Measurements from ENCODE around the gene C12orf56. TPM values are rescaled to one million over a fixed set of nuclear protein-coding genes. Genes with fewer than 3 reads are reported as not detected.

The C12orf56 gene
- total RNA-seq, 1 experiment from 2014 or later: not detected

- RAD21 ChIA-PET (ENCODE audit: low non-redundant PET in 1 of 2, low total read pairs in 2 of 2, uncharacterized antibody in 2 of 2, unreplicated experiment in 2 of 2): no interaction called here
- Histone ChIP-seq H3K9me2 (ENCODE audit: insufficient read depth) (no peaks in the 10 kb centered on the region), H3K4me1 (ENCODE audit: control insufficient read depth in 1 of 2, insufficient read depth in 2 of 2, low read length in 2 of 2) (peaks cover 0 to 7% of the 10 kb centered on the region in 2 experiments; a peak in 1 of 4 replicates), H4K20me1 (ENCODE audit: insufficient read depth) (no peaks in the 10 kb centered on the region), H3K79me2 (ENCODE audit: insufficient read depth, low read length) (no peaks in the 10 kb centered on the region), H3K4me2 (ENCODE audit: low read length) (no peak overlapping the region), H3K27me3 (ENCODE audit: insufficient read depth, low read length) (no peaks in the 10 kb centered on the region), H3K36me3 (ENCODE audit: control insufficient read depth in 1 of 2, insufficient read depth in 2 of 2, low read length in 2 of 2) (no peaks in the 10 kb centered on the region), H3K9me3 (ENCODE audit: control insufficient read depth in 1 of 2, insufficient read depth in 1 of 2, low read depth in 1 of 2, low read length in 2 of 2) (no peaks in the 10 kb centered on the region), H3K27ac (ENCODE audit: low read depth, low read length) (no peak overlapping the region), H3K4me3 (replicated peaks in 1 of 2; ENCODE audit: low read depth in 1 of 2, low read length in 2 of 2) (no peak overlapping the region), H3K9ac (ENCODE audit: low read length) (no peak overlapping the region), H2AFZ (ENCODE audit: low read depth, low read length, poor library complexity, severe bottlenecking) (no peak overlapping the region)
- no peak for DNase-seq (ENCODE audit: low read depth, low spot score)
- POLR2A ChIA-PET: no interaction called here
- TF ChIP-seq SP1 (IDR thresholded peaks at IDR 0.05; ENCODE audit: low read depth) (no peak), POLR2A (IDR thresholded peaks at IDR 0.05; ENCODE audit: borderline replicate concordance, extremely low read depth, insufficient read depth, insufficient read length) (no peak), TCF7L2 (IDR thresholded peaks at IDR 0.05; ENCODE audit: borderline replicate concordance, extremely low read depth, insufficient read depth, insufficient read length) (no peak), ZNF274 (IDR thresholded peaks at IDR 0.05; ENCODE audit: low read depth, low read length) (no peak)
- CTCF ChIA-PET: no interaction called here
- no TSS peak for BruUV-seq (replicated peaks)
- ATAC-seq: no peak
- intact Hi-C loops (cut with micrococcal nuclease): no loop called here
These were observed 112.1 kb downstream of the C12orf56 start for GRCh38 chr12:64278421-64278820.

GRCh38 chr12:64273527-64274403 lies 116.8 kb downstream of the C12orf56 start:
- Histone ChIP-seq H3K4me2 (ENCODE audit: low read length) (peak overlapping the region; percentile 12; the same call in 1 of the 2 replicates), H3K27me3 (ENCODE audit: insufficient read depth, low read length) (no peaks in the 10 kb centered on the region), H4K20me1 (ENCODE audit: insufficient read depth) (no peaks in the 10 kb centered on the region), H3K4me1 (ENCODE audit: control insufficient read depth in 1 of 2, insufficient read depth in 2 of 2, low read length in 2 of 2) (peaks cover 0 to 7% of the 10 kb centered on the region in 2 experiments; a peak in 1 of 4 replicates), H3K79me2 (ENCODE audit: insufficient read depth, low read length) (no peaks in the 10 kb centered on the region), H3K9ac (ENCODE audit: low read length) (no peak overlapping the region), H3K27ac (ENCODE audit: low read depth, low read length) (no peak overlapping the region), H2AFZ (ENCODE audit: low read depth, low read length, poor library complexity, severe bottlenecking) (peak overlapping the region; percentile 28), H3K9me2 (ENCODE audit: insufficient read depth) (no peaks in the 10 kb centered on the region), H3K4me3 (replicated peaks in 1 of 2; ENCODE audit: low read depth in 1 of 2, low read length in 2 of 2) (no peak overlapping the region), H3K36me3 (ENCODE audit: control insufficient read depth in 1 of 2, insufficient read depth in 2 of 2, low read length in 2 of 2) (no peaks in the 10 kb centered on the region), H3K9me3 (ENCODE audit: control insufficient read depth in 1 of 2, insufficient read depth in 1 of 2, low read depth in 1 of 2, low read length in 2 of 2) (no peaks in the 10 kb centered on the region)
- ChIA-PET POLR2A (no interaction called here), RAD21 (ENCODE audit: low non-redundant PET in 1 of 2, low total read pairs in 2 of 2, uncharacterized antibody in 2 of 2, unreplicated experiment in 2 of 2) (no interaction called here), CTCF (interaction anchor here (0.6 to 1.1 kb wide), 2 partner anchors 118 to 424 kb away, joined by 3 read pairs; no protein-coding TSS in a partner anchor)
- DNase-seq (ENCODE audit: low read depth, low spot score) (peak; percentile 53), ATAC-seq (peak; percentile 97)
- peak; percentile 89 for TF ChIP-seq RAD21 (IDR thresholded peaks at IDR 0.05; ENCODE audit: low read depth)
- TF ChIP-seq SRF (IDR thresholded peaks at IDR 0.05; ENCODE audit: low read depth): no peak
- TF ChIP-seq ZFX (IDR thresholded peaks at IDR 0.05): peak; percentile 72
- TF ChIP-seq, protein P1, sequence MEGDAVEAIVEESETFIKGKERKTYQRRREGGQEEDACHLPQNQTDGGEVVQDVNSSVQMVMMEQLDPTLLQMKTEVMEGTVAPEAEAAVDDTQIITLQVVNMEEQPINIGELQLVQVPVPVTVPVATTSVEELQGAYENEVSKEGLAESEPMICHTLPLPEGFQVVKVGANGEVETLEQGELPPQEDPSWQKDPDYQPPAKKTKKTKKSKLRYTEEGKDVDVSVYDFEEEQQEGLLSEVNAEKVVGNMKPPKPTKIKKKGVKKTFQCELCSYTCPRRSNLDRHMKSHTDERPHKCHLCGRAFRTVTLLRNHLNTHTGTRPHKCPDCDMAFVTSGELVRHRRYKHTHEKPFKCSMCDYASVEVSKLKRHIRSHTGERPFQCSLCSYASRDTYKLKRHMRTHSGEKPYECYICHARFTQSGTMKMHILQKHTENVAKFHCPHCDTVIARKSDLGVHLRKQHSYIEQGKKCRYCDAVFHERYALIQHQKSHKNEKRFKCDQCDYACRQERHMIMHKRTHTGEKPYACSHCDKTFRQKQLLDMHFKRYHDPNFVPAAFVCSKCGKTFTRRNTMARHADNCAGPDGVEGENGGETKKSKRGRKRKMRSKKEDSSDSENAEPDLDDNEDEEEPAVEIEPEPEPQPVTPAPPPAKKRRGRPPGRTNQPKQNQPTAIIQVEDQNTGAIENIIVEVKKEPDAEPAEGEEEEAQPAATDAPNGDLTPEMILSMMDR (IDR thresholded peaks at IDR 0.05 in 2 of 3, conservative IDR thresholded peaks at IDR 0.05 in 1 of 3; ENCODE audit: borderline replicate concordance in 1 of 3, insufficient read depth in 1 of 3, low read depth in 2 of 3, low read length in 2 of 3): peak; percentile 69 to 82 (median 74)
- TF ChIP-seq EZH2 (IDR thresholded peaks at IDR 0.05): no peak
- TF ChIP-seq EGR1 (IDR thresholded peaks at IDR 0.05; ENCODE audit: low read depth): no peak
- TF ChIP-seq TCF7L2 (IDR thresholded peaks at IDR 0.05; ENCODE audit: borderline replicate concordance, extremely low read depth, insufficient read depth, insufficient read length): no peak
- TF ChIP-seq POLR2AphosphoS5 (IDR thresholded peaks at IDR 0.05; ENCODE audit: low read depth, low read length): no peak
- no peak for TF ChIP-seq ZNF274 (IDR thresholded peaks at IDR 0.05; ENCODE audit: low read depth, low read length)
- TF ChIP-seq, protein P2, sequence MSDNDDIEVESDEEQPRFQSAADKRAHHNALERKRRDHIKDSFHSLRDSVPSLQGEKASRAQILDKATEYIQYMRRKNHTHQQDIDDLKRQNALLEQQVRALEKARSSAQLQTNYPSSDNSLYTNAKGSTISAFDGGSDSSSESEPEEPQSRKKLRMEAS (IDR thresholded peaks at IDR 0.05): peak; percentile 12; the same call in 1 of the 2 replicates
- TF ChIP-seq, protein P3, sequence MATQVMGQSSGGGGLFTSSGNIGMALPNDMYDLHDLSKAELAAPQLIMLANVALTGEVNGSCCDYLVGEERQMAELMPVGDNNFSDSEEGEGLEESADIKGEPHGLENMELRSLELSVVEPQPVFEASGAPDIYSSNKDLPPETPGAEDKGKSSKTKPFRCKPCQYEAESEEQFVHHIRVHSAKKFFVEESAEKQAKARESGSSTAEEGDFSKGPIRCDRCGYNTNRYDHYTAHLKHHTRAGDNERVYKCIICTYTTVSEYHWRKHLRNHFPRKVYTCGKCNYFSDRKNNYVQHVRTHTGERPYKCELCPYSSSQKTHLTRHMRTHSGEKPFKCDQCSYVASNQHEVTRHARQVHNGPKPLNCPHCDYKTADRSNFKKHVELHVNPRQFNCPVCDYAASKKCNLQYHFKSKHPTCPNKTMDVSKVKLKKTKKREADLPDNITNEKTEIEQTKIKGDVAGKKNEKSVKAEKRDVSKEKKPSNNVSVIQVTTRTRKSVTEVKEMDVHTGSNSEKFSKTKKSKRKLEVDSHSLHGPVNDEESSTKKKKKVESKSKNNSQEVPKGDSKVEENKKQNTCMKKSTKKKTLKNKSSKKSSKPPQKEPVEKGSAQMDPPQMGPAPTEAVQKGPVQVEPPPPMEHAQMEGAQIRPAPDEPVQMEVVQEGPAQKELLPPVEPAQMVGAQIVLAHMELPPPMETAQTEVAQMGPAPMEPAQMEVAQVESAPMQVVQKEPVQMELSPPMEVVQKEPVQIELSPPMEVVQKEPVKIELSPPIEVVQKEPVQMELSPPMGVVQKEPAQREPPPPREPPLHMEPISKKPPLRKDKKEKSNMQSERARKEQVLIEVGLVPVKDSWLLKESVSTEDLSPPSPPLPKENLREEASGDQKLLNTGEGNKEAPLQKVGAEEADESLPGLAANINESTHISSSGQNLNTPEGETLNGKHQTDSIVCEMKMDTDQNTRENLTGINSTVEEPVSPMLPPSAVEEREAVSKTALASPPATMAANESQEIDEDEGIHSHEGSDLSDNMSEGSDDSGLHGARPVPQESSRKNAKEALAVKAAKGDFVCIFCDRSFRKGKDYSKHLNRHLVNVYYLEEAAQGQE (IDR thresholded peaks at IDR 0.05; ENCODE audit: low read depth): no peak
- no TSS peak for BruUV-seq (replicated peaks)
- intact Hi-C loops (cut with micrococcal nuclease): loop anchor here (1.0 to 2.0 kb wide), 3 partner anchors 119 to 425 kb away; partner anchors contain the start of gene XPOT
